H1 (cell line): ENCODE measurements around the gene HOXD10. TPM values are rescaled to one million over a fixed set of nuclear protein-coding genes. Genes with fewer than 3 reads are reported as not detected.
A peak's percentile ranks its signal among the peaks of the same experiment; 100 is the strongest.

Source experiments
- CTCF ChIA-PET: fragments of 300-600 bp; sonication (Branson Sonifier 250); formaldehyde crosslinking; loops from one replicate; lab custom pipeline; 2021; ENCODE audit not compliant: partially characterized antibody; lab: Charles Lee
- POLR2A ChIA-PET: fragments of 300-600 bp; sonication (Branson Sonifier 250); formaldehyde crosslinking; loops from one replicate; lab custom pipeline; 2021; ENCODE audit warnings: inconsistent platforms; ENCODE audit not compliant: partially characterized antibody; lab: Charles Lee
- DNase-seq, 2 experiments: peaks; one replicate each; pipeline versions ENCODE4 v3.0.0 to v3.0.0-alpha.2; 2010 to 2022; ENCODE audit warnings: low spot score in 2 of 2, low read depth in 1 of 2, mixed read lengths in 1 of 2
- FAIRE-seq: peaks from 2 replicates; lab custom pipeline; 2011; peaks lifted over from hg19 to GRCh38; lab: Jason Lieb, UNC
- H2AFZ ChIP-seq: 2 replicates; pipeline ENCODE4 v1.8.1; 2012; ENCODE audit warnings: low read length, inconsistent platforms
- H2AK5ac ChIP-seq: 2 replicates; pipeline ENCODE4 v1.6.1; 2013; ENCODE audit warnings: low read depth, low read length
- H2BK120ac ChIP-seq: replicated peaks from 2 replicates; pipeline ENCODE3; 2013; ENCODE audit warnings: low read depth, low read length, inconsistent platforms
- H2BK12ac ChIP-seq: 2 replicates; pipeline ENCODE4 v1.6.1; 2013; ENCODE audit warnings: low read depth, low read length
- H2BK15ac ChIP-seq: 2 replicates; pipeline ENCODE4 v1.6.1; 2013; ENCODE audit warnings: low read length
- H2BK20ac ChIP-seq: 2 replicates; pipeline ENCODE4 v1.6.1; 2013; ENCODE audit warnings: low read length
- H2BK5ac ChIP-seq: 2 replicates; pipeline ENCODE4 v1.6.1; 2013; ENCODE audit warnings: low read depth, low read length
- H3K14ac ChIP-seq: 2 replicates; pipeline ENCODE4 v1.6.1; 2013; ENCODE audit warnings: inconsistent platforms; ENCODE audit not compliant: insufficient read length
- H3K18ac ChIP-seq: 2 replicates; pipeline ENCODE4 v1.6.1; 2013; ENCODE audit warnings: low read length; ENCODE audit errors: extremely low read depth
- H3K23ac ChIP-seq: 2 replicates; pipeline ENCODE4 v1.6.1; 2013; ENCODE audit warnings: inconsistent platforms; ENCODE audit not compliant: insufficient read length
- H3K23me2 ChIP-seq: 2 replicates; pipeline ENCODE4 v1.6.1; 2013; ENCODE audit warnings: low read depth, low read length
- H3K27ac ChIP-seq: 2 replicates; pipeline ENCODE4 v1.6.1; 2011; ENCODE audit warnings: low read depth, low read length, inconsistent platforms
- H3K27me3 ChIP-seq, 4 experiments: replicated peaks in 1 of 4; 1 replicate in 1 of 4; 2 replicates in 3 of 4; pipeline versions ENCODE4 v1.6.1 to v1.8.1; 2011 to 2013; ENCODE audit warnings: low read length in 3 of 4, mild to moderate bottlenecking in 3 of 4, inconsistent platforms in 2 of 4, mixed read lengths in 2 of 4, moderate library complexity in 1 of 4; ENCODE audit not compliant: control insufficient read depth in 3 of 4, insufficient read depth in 3 of 4; ENCODE audit errors: extremely low read depth in 1 of 4
- H3K36me3 ChIP-seq, 4 experiments: 2 replicates each; pipeline versions ENCODE4 v1.6.1 to v1.8.1; 2011 to 2013; ENCODE audit warnings: mild to moderate bottlenecking in 4 of 4, low read length in 3 of 4, moderate library complexity in 2 of 4, control low read depth in 1 of 4, inconsistent platforms in 1 of 4; ENCODE audit not compliant: insufficient read depth in 4 of 4, control insufficient read depth in 2 of 4
- H3K4ac ChIP-seq: replicated peaks from 2 replicates; pipeline ENCODE3; 2013; ENCODE audit warnings: low read length, low read depth, mixed read lengths, inconsistent platforms; ENCODE audit not compliant: insufficient read length
- H3K4me1 ChIP-seq, 4 experiments: replicated peaks in 1 of 4; 1 replicate in 1 of 4; 2 replicates in 3 of 4; pipeline versions ENCODE4 v1.6.1 to v1.8.1; 2011 to 2013; ENCODE audit warnings: low read length in 3 of 4, inconsistent platforms in 2 of 4, mixed read lengths in 1 of 4; ENCODE audit not compliant: insufficient read depth in 4 of 4, control insufficient read depth in 3 of 4
- H3K4me2 ChIP-seq, 2 experiments: 2 replicates each; pipeline versions ENCODE4 v1.6.1 to v1.8.1; 2011 to 2013; ENCODE audit warnings: low read depth in 2 of 2, low read length in 2 of 2, control low read depth in 1 of 2, inconsistent platforms in 1 of 2, mild to moderate bottlenecking in 1 of 2; ENCODE audit not compliant: insufficient read depth in 1 of 2
- H3K4me3 ChIP-seq, 4 experiments: fragments of 200-600, 300-600 bp in 1 of 4; sonication (generic), shearing (Covaris generic), sonication (Bioruptor Twin) in 1 of 4; 2 replicates each; pipeline versions ENCODE4 v1.5.1 to v1.8.1; 2011 to 2016; ENCODE audit warnings: low read length in 4 of 4, low read depth in 3 of 4, control low read depth in 2 of 4, inconsistent platforms in 2 of 4, mild to moderate bottlenecking in 2 of 4, mixed read lengths in 1 of 4, moderate library complexity in 1 of 4; ENCODE audit not compliant: insufficient read depth in 2 of 4; ENCODE audit errors: extremely low read depth in 1 of 4
- H3K56ac ChIP-seq: replicated peaks from 2 replicates; pipeline ENCODE3; 2013; ENCODE audit warnings: low read depth, mild to moderate bottlenecking, mixed read lengths, low read length, inconsistent platforms; ENCODE audit not compliant: insufficient read length
- H3K79me1 ChIP-seq: 2 replicates; pipeline ENCODE4 v1.6.1; 2013; ENCODE audit warnings: low read depth, low read length, control low read depth
- H3K79me2 ChIP-seq, 2 experiments: 2 replicates each; pipeline versions ENCODE4 v1.6.1 to v1.8.1; 2012 to 2013; ENCODE audit warnings: low read length in 2 of 2, mild to moderate bottlenecking in 2 of 2, inconsistent platforms in 1 of 2; ENCODE audit not compliant: insufficient read depth in 2 of 2, control insufficient read depth in 1 of 2
- H3K9ac ChIP-seq, 4 experiments: replicated peaks in 1 of 4; 1 replicate in 1 of 4; 2 replicates in 3 of 4; pipeline versions ENCODE4 v1.6.1 to v1.8.1; 2011 to 2013; ENCODE audit warnings: low read depth in 3 of 4, low read length in 3 of 4, control low read depth in 2 of 4, mild to moderate bottlenecking in 2 of 4, moderate library complexity in 2 of 4, inconsistent platforms in 1 of 4; ENCODE audit errors: extremely low read depth in 1 of 4
- H3K9me3 ChIP-seq, 2 experiments: 2 replicates each; pipeline versions ENCODE4 v1.6.1 to v1.8.1; 2012 to 2013; ENCODE audit warnings: mild to moderate bottlenecking in 2 of 2, moderate library complexity in 2 of 2, control low read depth in 1 of 2, inconsistent platforms in 1 of 2, low read depth in 1 of 2, low read length in 1 of 2, mixed read lengths in 1 of 2; ENCODE audit not compliant: insufficient read depth in 2 of 2
- H4K20me1 ChIP-seq, 2 experiments: replicated peaks in 1 of 2; 2 replicates each; pipeline versions ENCODE3 to v1.8.1; 2011 to 2013; ENCODE audit warnings: inconsistent platforms in 2 of 2, low read length in 2 of 2, mild to moderate bottlenecking in 1 of 2; ENCODE audit not compliant: insufficient read depth in 2 of 2, control insufficient read depth in 1 of 2
- H4K5ac ChIP-seq: 2 replicates; pipeline ENCODE4 v1.6.1; 2013; ENCODE audit warnings: low read length, low read depth, mixed read lengths, inconsistent platforms; ENCODE audit not compliant: insufficient read length
- H4K8ac ChIP-seq: 2 replicates; pipeline ENCODE4 v1.8.0; 2013; ENCODE audit warnings: mild to moderate bottlenecking, moderate library complexity, low read length, inconsistent platforms; ENCODE audit not compliant: insufficient read depth; ENCODE audit errors: extremely low read depth
- H4K91ac ChIP-seq: replicated peaks from 2 replicates; pipeline ENCODE3; 2013; ENCODE audit warnings: low read length, mixed read lengths, inconsistent platforms; ENCODE audit not compliant: insufficient read length
- CBX8 ChIP-seq: fragments of 300-800, 300-1000 bp; sonication (generic); IDR thresholded peaks from 2 replicates; pipeline ENCODE4 v1.7.1; 2016; ENCODE audit warnings: low read depth, low read length, borderline replicate concordance
- RNF2 ChIP-seq: fragments of 200-900, 300-1000 bp; sonication (generic); IDR thresholded peaks from 2 replicates; pipeline ENCODE4 v1.7.1; 2016; ENCODE audit warnings: borderline replicate concordance, low read depth, mild to moderate bottlenecking, antibody characterized with exemption, low read length; ENCODE audit not compliant: poor library complexity, severe bottlenecking; ENCODE audit errors: missing control alignments
- SIN3A ChIP-seq, 2 experiments: IDR thresholded peaks in 1 of 2; conservative IDR thresholded peaks in 1 of 2; 2 replicates each; pipeline ENCODE4 v1.6.1; 2011 to 2012; ENCODE audit warnings: low read length in 2 of 2, improper control_type of control experiment in 1 of 2, low read depth in 1 of 2, mild to moderate bottlenecking in 1 of 2
- WGBS, 2 experiments: shearing (Covaris generic) in 1 of 2; methylation state at CpG; one replicate each; pipeline versions ENCODE4 v1.1.6 to v1.1.7; 2013 to 2015; ENCODE audit warnings: low lambda C conversion rate in 2 of 2, mixed read lengths in 2 of 2, inconsistent platforms in 1 of 2, low coverage in 1 of 2, missing lambda C conversion rate in 1 of 2; ENCODE audit not compliant: insufficient replicate concordance in 2 of 2, insufficient coverage in 1 of 2, insufficient read length in 1 of 2; ENCODE audit errors: extremely low coverage in 1 of 2, missing lambda C conversion rate in 1 of 2; 5-methylcytosine and 5-hydroxymethylcytosine counted together
- polyA plus RNA-seq, 7 experiments: library from polyadenylated mRNA; depleted of rRNA in 3 of 7; stranded (reverse) in 5 of 7; unstranded in 2 of 7; fragments of >200 nt in 5 of 7; fragments of 200-250 nt in 2 of 7; gene quantifications; 1 replicate in 5 of 7; 2 replicates in 1 of 7; 4 replicates in 1 of 7; pipeline versions ENCODE4 v1.2.1 to v1.2.3, GENCODE V29; 2011 to 2013; ENCODE audit warnings: missing spikeins in 2 of 7, mixed read lengths in 2 of 7
- total RNA-seq: library from RNA; stranded (reverse); fragmentation: NEBNext Ultra II Directional; extraction: Animal tissue kit (Norgen Biotek cat#: 25700); gene quantifications from 2 replicates; pipeline ENCODE4 v1.2.1, GENCODE V29; 2021

The HOXD10 gene
- total and polyA plus RNA-seq, 2 of the 8 experiments (the other 6 are each of a cell fraction or from before 2014, with no cell fraction given): not detected

DNA sequence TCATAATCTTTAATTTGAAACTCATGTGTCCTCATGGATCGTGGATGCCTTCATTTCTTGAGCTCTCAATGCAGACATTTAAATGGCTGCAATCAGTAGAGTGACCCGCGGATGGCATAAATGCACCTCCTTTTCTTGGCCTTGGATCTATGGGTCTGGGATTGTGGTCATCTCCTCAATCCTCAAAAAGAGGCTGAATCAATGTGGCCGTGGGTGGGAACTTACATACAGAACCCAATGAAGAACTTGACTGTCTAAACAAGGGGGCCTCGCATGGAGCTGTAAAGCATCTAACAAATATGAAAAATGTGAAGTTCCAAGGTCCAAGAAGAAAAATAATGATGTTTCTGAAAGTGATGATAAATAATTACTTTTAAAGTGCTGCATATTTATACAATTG, 21.2 kb upstream of the HOXD10 start:
- FAIRE-seq (no peak), DNase-seq (peak in 1 of 2 experiments; percentile 13)
- peaks cover 0 to 30% (median 17%) of the 10 kb centered on the region in 4 experiments; a peak in 6 of 7 replicates for H3K4me1 ChIP-seq
- no peak overlapping the region for H2BK120ac ChIP-seq
- no peaks in the 10 kb centered on the region for H3K79me1 ChIP-seq
- no peak overlapping the region for H4K91ac ChIP-seq
- H3K36me3 ChIP-seq: peaks cover 0 to 5% (median 0%) of the 10 kb centered on the region in 4 experiments; a peak in 1 of 8 replicates
- H3K9ac ChIP-seq: no peak overlapping the region
- H3K27me3 ChIP-seq: peaks cover 79 to 98% (median 91%) of the 10 kb centered on the region in 4 experiments
- WGBS, 2 experiments: 29% methylated on average over 5 of the region's 5 CpGs; no CpG with 5 or more reads in 1 of the 2 experiments
- H3K4ac ChIP-seq: no peak overlapping the region
- no peak overlapping the region for H2AK5ac ChIP-seq
- H3K14ac ChIP-seq: no peak overlapping the region
- H3K56ac ChIP-seq: no peak overlapping the region
- H3K23me2 ChIP-seq: peaks cover 6% of the 10 kb centered on the region
- no peak overlapping the region for H3K4me3 ChIP-seq
- no peak overlapping the region; the same call in 1 of the 2 replicates for H2BK15ac ChIP-seq
- H3K9me3 ChIP-seq: no peaks in the 10 kb centered on the region; a peak in 1 of 4 replicates
- no peak overlapping the region for H3K4me2 ChIP-seq
- H2BK5ac ChIP-seq: no peak overlapping the region
- POLR2A ChIA-PET: interaction anchor here (2.0 kb wide), 1 partner anchor 10 kb away, joined by 8 read pairs; no protein-coding TSS in a partner anchor
- no peak overlapping the region for H4K5ac ChIP-seq
- H3K27ac ChIP-seq: no peak overlapping the region
- no peak overlapping the region for H2BK12ac ChIP-seq
- H2AFZ ChIP-seq: no peak overlapping the region
- H3K18ac ChIP-seq: no peak overlapping the region
- peaks cover 23 to 32% of the 10 kb centered on the region in 2 experiments for H4K20me1 ChIP-seq
- CTCF ChIA-PET: interaction anchor here (1.0 to 6.5 kb wide), 8 partner anchors 9 to 728 kb away, joined by 3 to 130 read pairs (median 6); partner anchors contain the start of genes EVX2, HOXD11 and HOXD9
- no peak overlapping the region for H2BK20ac ChIP-seq
- H3K79me2 ChIP-seq: no peaks in the 10 kb centered on the region
- H4K8ac ChIP-seq: no peak overlapping the region
- peak; percentile 86 for TF ChIP-seq RNF2
- no peak for TF ChIP-seq SIN3A (conservative IDR thresholded peaks at IDR 0.05 in 1 of 2, IDR thresholded peaks at IDR 0.05 in 1 of 2; ENCODE audit: low read depth in 1 of 2, low read length in 2 of 2)
- TF ChIP-seq CBX8: peak; percentile 66; the same call in 1 of the 2 replicates
- no peak overlapping the region for H3K23ac ChIP-seq
